Iris pigment epithelial cell (primary cell): ENCODE measurements around the gene IL26.

Experiments
- DNase-seq: peaks from one replicate; pipeline ENCODE4 v3.0.0-alpha.2; 2011; ENCODE audit warnings: low read depth

IL26 gene

GRCh38 chr12:68225576-68226476, at the start of gene IL26:
Gene IL26, minus strand, starts transcription at chr12:68225810. Its CDS starts 54 bp downstream, at chr12:68225756.
- no peak for DNase-seq

- DNase-seq, result no peak
Measured at GRCh38 chr12:68272732-68273131, 47.1 kb upstream of the IL26 start.

- peak; percentile 61 for DNase-seq
Measured at GRCh38 chr12:68271346-68271745, 45.7 kb upstream of the IL26 start.

- DNase-seq, result no peak
Measured at GRCh38 chr12:68270358-68270757, 44.7 kb upstream of the IL26 start.

- DNase-seq, result no peak
Measured at GRCh38 chr12:68269779-68270178, 44.2 kb upstream of the IL26 start.

- DNase-seq, result no peak
Measured at GRCh38 chr12:68268967-68269366, 43.4 kb upstream of the IL26 start.

- DNase-seq, result peak; percentile 82
Measured at GRCh38 chr12:68267892-68268396, 42.3 kb upstream of the IL26 start.

- peak; percentile 61 for DNase-seq
Measured at GRCh38 chr12:68264857-68265256, 39.2 kb upstream of the IL26 start.

- peak; percentile 33 for DNase-seq
Measured at GRCh38 chr12:68264158-68264855, 38.7 kb upstream of the IL26 start.

GRCh38 chr12:68263366-68263765, 37.8 kb upstream of the IL26 start:
- DNase-seq, result peak; percentile 49

- no peak for DNase-seq
Measured at GRCh38 chr12:68261896-68262295, 36.3 kb upstream of the IL26 start.

- no peak for DNase-seq
Measured at GRCh38 chr12:68260153-68260552, 34.5 kb upstream of the IL26 start.

- peak; percentile 93 for DNase-seq
Measured at GRCh38 chr12:68259318-68259940, 33.8 kb upstream of the IL26 start.

GRCh38 chr12:68253504-68253903, 27.9 kb upstream of the IL26 start, which contains the start of gene IL22:
Gene IL22, minus strand, starts transcription at chr12:68253604. Its CDS starts 156 bp downstream, at chr12:68253448.
- no peak for DNase-seq

- no peak for DNase-seq
Measured at GRCh38 chr12:68252077-68252476, 26.5 kb upstream of the IL26 start.

- DNase-seq, result no peak
Measured at GRCh38 chr12:68250454-68250853, 24.8 kb upstream of the IL26 start.

- no peak for DNase-seq
Measured at GRCh38 chr12:68247785-68248184, 22.2 kb upstream of the IL26 start.

GRCh38 chr12:68246350-68246749, 20.7 kb upstream of the IL26 start:
- DNase-seq, result no peak

- DNase-seq, result peak; percentile 13
Measured at GRCh38 chr12:68245180-68246021, 19.8 kb upstream of the IL26 start.

- no peak for DNase-seq
Measured at GRCh38 chr12:68242777-68243176, 17.2 kb upstream of the IL26 start.

- DNase-seq, result peak; percentile 56
Measured at GRCh38 chr12:68240975-68241374, 15.4 kb upstream of the IL26 start.
